Body of pancreas (tissue), 4 donors: ENCODE measurements around the gene ALOX15B. TPM values are rescaled to one million over a fixed set of nuclear protein-coding genes. Genes with fewer than 3 reads are reported as not detected.

Experiments
- ATAC-seq: fragments of 150-250 bp; one replicate; pipeline ENCODE4 v1.9.1; 2016
- DNase-seq, 4 donors: peaks; one replicate each; pipeline ENCODE4 v3.0.0-alpha.2; 2019
- H3K27ac ChIP-seq, 4 donors: fragments of 200-600 bp; sonication (generic); 1 replicate in 3 of 4; 2 replicates in 1 of 4; pipeline versions ENCODE4 v1.5.1 to v1.6.1; 2016 to 2019; ENCODE audit warnings: mild to moderate bottlenecking in 1 of 4, mixed read lengths in 1 of 4, moderate library complexity in 1 of 4
- H3K27me3 ChIP-seq, 2 donors: fragments of 200-600 bp; sonication (generic); one replicate each; pipeline ENCODE4 v1.6.0; 2016; ENCODE audit warnings: mild to moderate bottlenecking in 1 of 2
- H3K36me3 ChIP-seq, 2 donors: fragments of 200-600 bp; sonication (generic); replicated peaks in 1 of 2; 2 replicates each; pipeline ENCODE4 v1.5.1; 2016; ENCODE audit warnings: low read depth in 2 of 2; ENCODE audit not compliant: insufficient read depth in 1 of 2
- H3K4me1 ChIP-seq: fragments of 200-600 bp; sonication (generic); one replicate; pipeline ENCODE4 v1.6.0; 2016
- H3K4me3 ChIP-seq, 2 donors: fragments of 200-600 bp; sonication (generic); 1 replicate in 1 of 2; 2 replicates in 1 of 2; pipeline ENCODE4 v1.5.1; 2016 to 2019
- H3K9me3 ChIP-seq, 3 donors: fragments of 200-600 bp; sonication (generic); 1 replicate in 2 of 3; 2 replicates in 1 of 3; pipeline ENCODE4 v1.5.1; 2016
- CTCF ChIP-seq, 7 experiments: fragments of 450-650 bp in 4 of 7; fragments of 200-600 bp in 3 of 7; sonication (generic) in 3 of 7; IDR thresholded peaks; one replicate each; pipeline ENCODE4 v1.5.1; 2016 to 2019; ENCODE audit warnings: antibody characterized with exemption in 7 of 7
- POLR2A ChIP-seq, 3 donors: fragments of 450-650 bp; IDR thresholded peaks; one replicate each; pipeline ENCODE4 v1.6.1; 2016; ENCODE audit warnings: antibody characterized with exemption in 3 of 3, mild to moderate bottlenecking in 2 of 3
- WGBS, 2 donors: methylation state at CpG; one replicate each; pipeline ENCODE4 v1.1.5; 2017; 5-methylcytosine and 5-hydroxymethylcytosine counted together
- intact Hi-C: fragments of 100-400 bp; cut with DNase I; formaldehyde crosslinking; loops from one replicate; pipeline ENCODE4 v1.15.1; 2023
- total RNA-seq, 2 donors: library from RNA; depleted of rRNA; stranded (reverse); fragments of >200 nt; gene quantifications; one replicate each; pipeline ENCODE4 v1.1.0, GENCODE V29; 2016

The ALOX15B gene
- total RNA-seq, 2 donors from 2014 or later = 1.3 TPM; not detected in 1

DNA sequence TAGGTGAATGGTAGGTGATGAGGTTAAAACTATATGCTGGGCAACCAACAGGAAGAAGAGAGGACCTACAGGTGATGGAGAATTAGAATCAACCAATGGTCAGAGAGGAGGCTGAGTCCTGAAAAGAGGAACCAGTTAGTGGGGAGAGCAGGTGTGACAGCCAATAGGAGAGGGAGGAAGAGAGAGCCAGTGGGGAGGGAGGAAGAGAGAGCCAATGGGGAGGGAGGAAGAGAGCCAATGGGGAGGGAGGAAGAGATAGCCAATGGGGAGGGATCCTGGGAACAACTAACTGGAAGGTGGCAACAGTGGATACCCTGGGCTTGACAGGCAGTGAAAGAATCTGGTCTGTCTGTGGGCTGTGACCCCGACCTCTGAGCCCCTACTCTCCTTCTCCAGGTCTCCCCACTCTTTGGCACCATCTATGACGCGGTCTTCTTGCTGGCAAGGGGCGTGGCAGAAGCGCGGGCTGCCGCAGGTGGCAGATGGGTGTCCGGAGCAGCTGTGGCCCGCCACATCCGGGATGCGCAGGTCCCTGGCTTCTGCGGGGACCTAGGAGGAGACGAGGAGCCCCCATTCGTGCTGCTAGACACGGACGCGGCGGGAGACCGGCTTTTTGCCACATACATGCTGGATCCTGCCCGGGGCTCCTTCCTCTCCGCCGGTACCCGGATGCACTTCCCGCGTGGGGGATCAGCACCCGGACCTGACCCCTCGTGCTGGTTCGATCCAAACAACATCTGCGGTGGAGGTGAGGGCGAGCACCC lies 32.7 kb upstream of the ALOX15B start:
- TF ChIP-seq POLR2A (IDR thresholded peaks at IDR 0.05) (no peak), CTCF (IDR thresholded peaks at IDR 0.05) (no peak)
- H3K36me3 ChIP-seq = no peaks in the 10 kb centered on the region
- peaks cover 11% of the 10 kb centered on the region for H3K4me1 ChIP-seq
- ATAC-seq (peak; percentile 13), DNase-seq (no peak)
- no peak overlapping the region for H3K4me3 ChIP-seq
- WGBS, 2 donors = 86 to 90% methylated on average over 22 to 29 of the region's 30 CpGs
- intact Hi-C loops = no loop called here
- no peaks in the 10 kb centered on the region for H3K9me3 ChIP-seq
- H3K27me3 ChIP-seq = peaks cover 0 to 24% of the 10 kb centered on the region in 2 donors
- no peak overlapping the region for H3K27ac ChIP-seq

DNA sequence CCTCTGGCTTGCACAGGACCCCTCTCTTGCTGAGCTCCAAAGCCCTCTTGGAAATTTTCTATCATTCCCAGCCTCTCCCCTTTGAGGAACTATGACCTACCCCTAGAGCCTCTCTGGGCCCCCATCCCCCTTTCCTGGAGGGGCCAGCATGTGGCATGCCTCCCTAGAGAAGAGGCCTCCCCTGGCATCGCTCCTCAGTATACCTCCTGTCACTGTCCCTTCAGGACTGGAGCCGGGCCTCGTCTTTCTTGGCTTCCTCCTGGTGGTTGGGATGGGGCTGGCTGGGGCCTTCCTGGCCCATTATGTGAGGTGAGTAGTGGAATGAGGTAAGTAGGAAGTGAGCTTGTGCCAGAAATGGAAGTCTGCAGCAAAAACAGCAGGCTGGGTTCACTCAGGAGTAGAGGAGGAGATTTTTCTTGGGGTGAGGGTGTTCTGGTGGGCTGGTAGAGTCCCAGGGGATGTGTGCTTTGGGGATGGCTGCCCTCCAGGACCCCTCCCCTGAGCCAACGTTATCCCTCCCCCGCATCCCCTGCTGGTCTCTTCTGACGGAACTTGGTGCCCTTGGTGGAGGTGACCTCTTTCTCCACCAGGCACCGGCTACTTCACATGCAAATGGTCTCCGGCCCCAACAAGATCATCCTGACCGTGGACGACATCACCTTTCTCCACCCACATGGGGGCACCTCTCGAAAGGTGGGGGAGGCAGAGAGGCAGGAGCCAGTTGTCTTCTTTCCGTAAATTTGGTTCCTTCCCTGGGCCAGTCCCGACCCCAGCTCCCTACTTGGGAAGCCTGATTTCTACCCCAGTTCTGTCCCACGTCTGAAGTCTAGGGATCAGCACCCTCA lies 31.8 kb upstream of the ALOX15B start:
- H3K27me3 ChIP-seq = peaks cover 0 to 24% of the 10 kb centered on the region in 2 donors
- H3K4me1 ChIP-seq = peaks cover 11% of the 10 kb centered on the region
- H3K4me3 ChIP-seq = no peak overlapping the region
- no peak for TF ChIP-seq POLR2A (IDR thresholded peaks at IDR 0.05)
- TF ChIP-seq CTCF (IDR thresholded peaks at IDR 0.05) = no peak
- H3K27ac ChIP-seq = no peak overlapping the region
- DNase-seq (no peak), ATAC-seq (no peak)
- no peaks in the 10 kb centered on the region for H3K36me3 ChIP-seq
- 57 to 66% methylated on average over 11 to 14 of the region's 14 CpGs for WGBS, 2 donors
- intact Hi-C loops = no loop called here
- no peaks in the 10 kb centered on the region for H3K9me3 ChIP-seq

DNA sequence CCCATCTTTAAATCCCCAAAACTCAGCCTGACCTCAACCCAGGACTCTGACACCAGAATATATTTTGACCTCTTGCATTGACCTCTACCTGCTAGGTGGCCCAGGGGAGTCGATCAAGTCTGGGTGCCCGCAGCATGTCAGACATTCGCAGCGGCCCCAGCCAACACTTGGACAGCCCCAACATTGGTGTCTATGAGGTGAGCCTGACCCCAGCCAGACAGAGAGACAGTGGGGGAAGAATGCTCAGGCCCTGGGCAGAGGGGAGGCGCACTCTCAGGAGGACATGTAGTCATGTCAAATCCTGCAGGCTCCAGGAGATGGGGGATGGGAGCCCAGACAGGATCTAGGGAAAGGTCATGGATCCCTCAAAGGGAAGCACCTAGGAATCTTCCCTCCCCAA lies 31.0 kb upstream of the ALOX15B start:
- no peaks in the 10 kb centered on the region for H3K9me3 ChIP-seq
- no peak for TF ChIP-seq CTCF (IDR thresholded peaks at IDR 0.05)
- no peak for TF ChIP-seq POLR2A (IDR thresholded peaks at IDR 0.05)
- no peak overlapping the region for H3K27ac ChIP-seq
- H3K4me3 ChIP-seq = no peak overlapping the region
- H3K4me1 ChIP-seq = peaks cover 7% of the 10 kb centered on the region
- H3K27me3 ChIP-seq = peaks cover 0 to 19% of the 10 kb centered on the region in 2 donors
- intact Hi-C loops = no loop called here
- no peak for ATAC-seq
- WGBS, 2 donors = 86 to 94% methylated on average over 5 of the region's 5 CpGs
- no peak for DNase-seq
- H3K36me3 ChIP-seq = no peaks in the 10 kb centered on the region

DNA sequence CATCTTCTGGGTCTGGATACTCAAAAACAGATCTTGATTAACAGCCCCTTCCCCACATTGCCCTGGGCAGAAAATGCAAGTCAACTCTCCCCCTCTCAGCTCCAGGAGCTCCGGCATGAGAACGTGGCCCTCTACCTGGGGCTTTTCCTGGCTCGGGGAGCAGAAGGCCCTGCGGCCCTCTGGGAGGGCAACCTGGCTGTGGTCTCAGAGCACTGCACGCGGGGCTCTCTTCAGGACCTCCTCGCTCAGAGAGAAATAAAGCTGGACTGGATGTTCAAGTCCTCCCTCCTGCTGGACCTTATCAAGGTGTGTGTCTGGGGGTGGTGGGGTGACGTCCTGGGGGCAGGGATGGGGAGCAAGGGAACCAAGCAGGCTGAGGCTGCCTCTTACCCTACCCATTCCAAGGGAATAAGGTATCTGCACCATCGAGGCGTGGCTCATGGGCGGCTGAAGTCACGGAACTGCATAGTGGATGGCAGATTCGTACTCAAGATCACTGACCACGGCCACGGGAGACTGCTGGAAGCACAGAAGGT lies 26.7 kb upstream of the ALOX15B start:
- H3K27me3 ChIP-seq = no peaks in the 10 kb centered on the region

More for the DNA sequence above, 26.7 kb upstream of the ALOX15B start:
- intact Hi-C loops = no loop called here
- Histone ChIP-seq H3K4me3 (no peak overlapping the region), H3K4me1 (peaks cover 16% of the 10 kb centered on the region), H3K27ac (no peak overlapping the region), H3K9me3 (no peaks in the 10 kb centered on the region), H3K36me3 (no peaks in the 10 kb centered on the region)
- no peak for DNase-seq
- TF ChIP-seq CTCF (IDR thresholded peaks at IDR 0.05) (no peak), POLR2A (IDR thresholded peaks at IDR 0.05) (no peak)
- ATAC-seq = no peak
- 69 to 80% methylated on average over 13 to 15 of the region's 15 CpGs for WGBS, 2 donors
